HUES64 (cell line): ENCODE measurements around the gene CPSF4.

Experiments
- H3K27ac ChIP-seq: 2 replicates; pipeline ENCODE4 v1.7.0; 2013; ENCODE audit warnings: low read depth, low read length, inconsistent platforms
- H3K27me3 ChIP-seq: 2 replicates; pipeline ENCODE4 v1.6.1; 2013; ENCODE audit warnings: mild to moderate bottlenecking, low read length; ENCODE audit not compliant: insufficient read depth
- H3K36me3 ChIP-seq: 2 replicates; pipeline ENCODE4 v1.6.1; 2013; ENCODE audit warnings: mild to moderate bottlenecking, low read length; ENCODE audit not compliant: insufficient read depth
- H3K4me1 ChIP-seq: 2 replicates; pipeline ENCODE4 v1.6.1; 2013; ENCODE audit warnings: mild to moderate bottlenecking, low read length, moderate library complexity; ENCODE audit not compliant: insufficient read depth
- H3K4me3 ChIP-seq: 2 replicates; pipeline ENCODE4 v1.5.1; 2013; ENCODE audit warnings: mild to moderate bottlenecking, low read length, moderate library complexity
- H3K9ac ChIP-seq: 2 replicates; pipeline ENCODE4 v1.6.1; 2013; ENCODE audit warnings: mild to moderate bottlenecking, low read depth, low read length
- H3K9me3 ChIP-seq: 2 replicates; pipeline ENCODE4 v1.6.1; 2013; ENCODE audit warnings: low read depth, low read length; ENCODE audit not compliant: insufficient read depth
- WGBS: fragments of 150-250, 120-280 bp; methylation state at CpG from one replicate; pipeline ENCODE4 v1.1.7; 2013; ENCODE audit warnings: missing lambda C conversion rate; 5-methylcytosine and 5-hydroxymethylcytosine counted together

The CPSF4 gene

DNA sequence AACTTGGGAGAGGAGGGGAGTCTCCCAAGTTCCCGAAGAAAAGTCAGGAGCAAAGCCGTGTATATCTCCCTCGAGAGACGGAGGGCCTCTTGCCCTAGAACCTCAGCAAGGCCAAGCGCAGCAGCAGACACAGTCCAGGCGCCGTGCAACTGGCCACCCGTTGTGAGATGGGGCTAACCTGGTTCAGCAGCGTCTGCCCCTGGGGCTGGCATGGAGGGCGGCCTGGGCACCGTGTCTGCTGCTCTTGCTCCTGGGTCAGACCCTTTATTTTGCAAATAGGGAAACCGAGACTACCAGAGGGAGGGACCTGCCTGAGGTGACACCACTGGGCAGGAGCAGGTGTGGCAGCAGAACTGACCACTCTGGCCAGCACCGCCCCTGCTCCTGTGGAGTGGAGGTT is 13.8 kb downstream of the CPSF4 start:
- no peak overlapping the region for H3K4me3 ChIP-seq
- no peaks in the 10 kb centered on the region for H3K9me3 ChIP-seq
- no peak overlapping the region for H3K27ac ChIP-seq
- H3K27me3 ChIP-seq, result no peaks in the 10 kb centered on the region
- no peak overlapping the region; the same call in 1 of the 2 replicates for H3K9ac ChIP-seq
- H3K4me1 ChIP-seq, result no peaks in the 10 kb centered on the region
- peaks cover 98% of the 10 kb centered on the region for H3K36me3 ChIP-seq
- 94% methylated on average over 13 of the region's 13 CpGs for WGBS

DNA sequence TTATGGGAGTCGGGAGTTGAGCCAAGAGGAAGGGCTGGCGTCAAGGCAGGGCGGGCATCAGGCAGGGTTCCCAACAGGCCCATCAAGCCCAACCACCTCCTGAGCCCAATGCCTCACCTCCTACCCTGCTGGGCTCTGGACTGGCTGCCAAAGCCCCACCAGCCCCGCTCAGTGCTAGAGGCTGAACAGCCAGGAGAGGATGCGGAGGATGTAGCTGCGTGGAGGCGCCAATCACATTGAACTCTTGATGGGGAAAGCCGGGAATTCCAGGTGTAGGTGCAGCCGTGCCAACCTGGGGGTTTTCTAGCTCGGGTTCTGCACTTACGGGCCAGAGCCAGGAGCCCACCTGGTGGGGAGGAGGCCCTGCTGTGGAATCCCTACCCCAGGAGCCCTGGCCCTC is 14.4 kb downstream of the CPSF4 start:
- Histone ChIP-seq H3K4me1 (no peaks in the 10 kb centered on the region), H3K27ac (no peak overlapping the region), H3K36me3 (peaks cover 98% of the 10 kb centered on the region), H3K4me3 (no peak overlapping the region), H3K9ac (no peak overlapping the region), H3K27me3 (no peaks in the 10 kb centered on the region), H3K9me3 (no peaks in the 10 kb centered on the region)
- WGBS, result 97% methylated on average over 11 of the region's 11 CpGs

DNA sequence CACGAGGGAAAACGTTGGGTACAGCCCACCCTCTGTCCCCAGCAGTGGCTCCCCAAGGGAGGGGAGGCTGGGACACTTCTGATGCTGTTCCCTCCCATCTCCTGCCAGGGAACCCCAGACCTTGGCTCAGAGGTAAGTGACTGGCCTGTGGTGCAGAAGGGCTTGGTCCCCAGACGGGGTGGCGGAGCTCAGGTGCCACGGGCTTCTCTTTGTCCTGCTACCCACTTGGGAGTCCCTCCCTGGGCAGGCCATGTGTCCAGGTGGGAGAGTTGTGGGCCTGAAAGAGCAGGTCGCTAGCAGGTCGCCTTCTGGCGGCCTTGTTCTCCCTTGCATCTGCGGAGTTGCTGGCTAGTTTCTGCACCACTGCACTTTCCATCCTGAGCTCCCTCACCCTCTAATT is 17.1 kb downstream of the CPSF4 start:
- H3K9me3 ChIP-seq, result no peaks in the 10 kb centered on the region
- peaks cover 98% of the 10 kb centered on the region for H3K36me3 ChIP-seq
- H3K4me3 ChIP-seq, result no peak overlapping the region
- no peaks in the 10 kb centered on the region for H3K27me3 ChIP-seq
- H3K27ac ChIP-seq, result no peak overlapping the region; the same call in 1 of the 2 replicates
- no peaks in the 10 kb centered on the region for H3K4me1 ChIP-seq
- no peak overlapping the region for H3K9ac ChIP-seq
- WGBS, result 96% methylated on average over 9 of the region's 9 CpGs

DNA sequence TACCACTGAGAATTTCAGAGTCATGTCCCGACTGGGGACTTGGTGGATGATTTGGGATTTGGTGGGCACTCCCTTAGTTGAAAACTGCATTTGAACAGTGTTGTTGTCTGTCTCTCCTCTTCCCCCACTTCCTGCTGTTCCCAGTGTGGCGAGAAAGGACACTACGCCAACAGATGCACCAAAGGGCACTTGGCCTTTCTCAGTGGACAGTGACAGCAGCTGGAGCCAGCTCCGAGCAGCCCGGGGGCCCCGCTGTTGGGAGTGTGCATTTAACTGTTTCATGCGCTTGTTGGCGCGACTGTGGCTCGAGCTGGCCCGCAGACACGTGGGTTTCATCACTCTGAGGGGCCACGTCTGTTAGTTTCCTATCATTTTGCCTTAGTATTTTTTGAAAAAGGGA is 17.5 kb downstream of the CPSF4 start:
- no peak overlapping the region for H3K27ac ChIP-seq

DNA sequence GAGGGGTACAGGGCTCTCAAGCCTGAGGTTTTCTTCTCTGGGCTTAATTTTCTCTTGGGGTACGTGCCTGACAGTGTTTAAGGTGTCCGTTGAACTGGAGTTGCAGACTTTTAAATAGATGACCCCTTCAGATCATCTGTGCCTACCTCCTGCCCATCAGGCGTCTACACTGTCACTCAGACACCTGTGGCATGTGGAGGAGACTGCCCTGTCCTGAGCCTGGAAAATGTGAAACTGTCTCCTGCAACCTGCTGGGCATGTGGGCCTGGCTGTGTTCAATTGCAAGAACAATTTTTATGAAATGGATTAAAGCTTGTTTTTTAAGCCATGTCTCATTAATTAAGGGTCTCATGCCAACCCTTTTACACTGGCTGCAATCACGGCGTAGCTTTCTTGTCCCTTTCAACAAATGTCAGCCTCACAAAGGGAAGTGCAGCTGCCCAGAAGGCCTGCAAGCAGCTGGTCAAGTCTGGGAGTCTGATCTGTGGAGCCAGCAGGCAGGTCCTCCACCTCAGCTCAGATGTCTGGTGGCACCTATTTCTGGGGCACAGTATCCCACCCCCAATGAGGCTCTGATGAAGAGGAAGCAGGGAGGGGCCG is 18.4 kb downstream of the CPSF4 start:
- Histone ChIP-seq H3K36me3 (peaks cover 93% of the 10 kb centered on the region), H3K4me3 (no peak overlapping the region), H3K27ac (no peak overlapping the region), H3K9ac (no peak overlapping the region), H3K4me1 (no peaks in the 10 kb centered on the region), H3K9me3 (no peaks in the 10 kb centered on the region), H3K27me3 (no peaks in the 10 kb centered on the region)
- WGBS, result 93% methylated on average over 6 of the region's 6 CpGs

More for the DNA sequence above, 17.5 kb downstream of the CPSF4 start:
- peaks cover 99% of the 10 kb centered on the region for H3K36me3 ChIP-seq
- no peak overlapping the region for H3K4me3 ChIP-seq
- no peak overlapping the region for H3K9ac ChIP-seq
- H3K9me3 ChIP-seq, result no peaks in the 10 kb centered on the region
- WGBS, result 94% methylated on average over 13 of the region's 13 CpGs
- H3K4me1 ChIP-seq, result no peaks in the 10 kb centered on the region
- H3K27me3 ChIP-seq, result no peaks in the 10 kb centered on the region

GRCh38 chr7:99457650-99458493 is 19.1 kb downstream of the CPSF4 start:
- Histone ChIP-seq H3K4me1 (no peaks in the 10 kb centered on the region), H3K36me3 (peaks cover 89% of the 10 kb centered on the region), H3K9me3 (no peaks in the 10 kb centered on the region), H3K4me3 (no peak overlapping the region), H3K27ac (no peak overlapping the region; the same call in 1 of the 2 replicates), H3K27me3 (no peaks in the 10 kb centered on the region), H3K9ac (no peak overlapping the region)
- WGBS, result 93% methylated on average over 26 of the region's 26 CpGs

- no peaks in the 10 kb centered on the region for H3K9me3 ChIP-seq
- H3K27ac ChIP-seq, result no peak overlapping the region
- no peak overlapping the region for H3K9ac ChIP-seq
- H3K27me3 ChIP-seq, result no peaks in the 10 kb centered on the region
- no peak overlapping the region for H3K4me3 ChIP-seq
- H3K36me3 ChIP-seq, result peaks cover 86% of the 10 kb centered on the region
- WGBS, result 89% methylated on average over 8 of the region's 8 CpGs
- no peaks in the 10 kb centered on the region for H3K4me1 ChIP-seq
These were observed 20.3 kb downstream of the CPSF4 start for GRCh38 chr7:99459087-99459486.

DNA sequence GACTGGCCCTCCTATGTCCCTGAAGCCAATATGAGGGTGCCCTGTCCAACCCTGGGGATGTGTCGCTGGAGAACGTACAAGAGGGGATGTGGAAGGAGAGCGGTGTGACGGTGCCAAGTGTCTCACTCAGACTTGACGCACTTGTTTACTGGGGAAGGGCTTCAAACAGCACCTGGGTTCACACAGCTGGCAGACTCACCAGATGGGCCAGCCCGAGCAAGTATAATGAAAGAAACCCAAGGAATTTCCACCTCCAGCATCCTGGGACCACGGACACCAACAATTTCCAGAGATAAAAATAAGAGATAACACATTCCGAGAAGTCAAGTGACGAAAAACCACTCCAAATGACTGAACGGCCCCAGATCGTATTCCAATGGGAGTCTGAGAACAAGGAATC is 21.9 kb downstream of the CPSF4 start:
- peaks cover 75% of the 10 kb centered on the region for H3K36me3 ChIP-seq

DNA sequence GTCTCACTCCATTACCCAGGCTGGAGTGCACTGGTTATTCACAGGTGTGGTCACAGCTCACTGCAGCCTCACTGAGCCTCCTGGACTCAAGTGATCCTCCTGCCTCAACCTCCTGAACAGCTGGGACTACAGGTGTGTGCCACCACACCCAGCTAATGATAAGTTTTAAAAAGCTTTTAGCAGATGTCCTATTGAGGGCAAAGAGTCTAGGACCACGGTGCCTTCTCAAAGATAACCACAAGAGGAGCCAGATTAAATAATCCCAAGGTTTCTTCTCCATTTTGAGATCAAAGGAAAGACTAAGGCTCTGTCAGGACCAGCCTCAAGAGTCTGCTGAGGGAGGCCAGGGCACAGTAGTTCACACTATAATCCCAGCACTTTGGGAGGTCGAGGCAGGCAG is 22.5 kb downstream of the CPSF4 start:
- Histone ChIP-seq H3K27me3 (no peaks in the 10 kb centered on the region), H3K9ac (no peak overlapping the region), H3K36me3 (peaks cover 69% of the 10 kb centered on the region), H3K4me1 (no peaks in the 10 kb centered on the region), H3K27ac (no peak overlapping the region), H3K4me3 (no peak overlapping the region), H3K9me3 (no peaks in the 10 kb centered on the region)
- WGBS, result 89% methylated on average over 2 of the region's 2 CpGs

More for the DNA sequence above, 21.9 kb downstream of the CPSF4 start:
- WGBS, result 97% methylated on average over 11 of the region's 11 CpGs
- H3K4me1 ChIP-seq, result no peaks in the 10 kb centered on the region
- H3K9me3 ChIP-seq, result no peaks in the 10 kb centered on the region
- H3K27me3 ChIP-seq, result no peaks in the 10 kb centered on the region
- H3K9ac ChIP-seq, result no peak overlapping the region
- H3K4me3 ChIP-seq, result no peak overlapping the region
- H3K27ac ChIP-seq, result no peak overlapping the region

GRCh38 chr7:99465421-99465768 is 26.7 kb downstream of the CPSF4 start:
- peak overlapping the region; percentile 97 for H3K9ac ChIP-seq
- peaks cover 28% of the 10 kb centered on the region for H3K36me3 ChIP-seq
- no peaks in the 10 kb centered on the region for H3K9me3 ChIP-seq
- H3K4me3 ChIP-seq, result peak overlapping the region; percentile 90
- peak overlapping the region; percentile 91 for H3K27ac ChIP-seq
- no peaks in the 10 kb centered on the region for H3K4me1 ChIP-seq
- no peaks in the 10 kb centered on the region for H3K27me3 ChIP-seq
- 10% methylated on average over 9 of the region's 9 CpGs for WGBS

GRCh38 chr7:99468336-99468918 is 29.7 kb downstream of the CPSF4 start:
- WGBS, result 92% methylated on average over 29 of the region's 29 CpGs
- no peak overlapping the region for H3K27ac ChIP-seq
- H3K36me3 ChIP-seq, result peaks cover 9% of the 10 kb centered on the region
- no peaks in the 10 kb centered on the region for H3K27me3 ChIP-seq
- H3K4me1 ChIP-seq, result no peaks in the 10 kb centered on the region
- H3K9me3 ChIP-seq, result no peaks in the 10 kb centered on the region
- H3K4me3 ChIP-seq, result no peak overlapping the region
- no peak overlapping the region for H3K9ac ChIP-seq
